GM18951 (cell line): ENCODE measurements around the gene ZNF74.

Source experiments
- POLR2A ChIP-seq: IDR thresholded peaks from 4 replicates; pipeline ENCODE4 v1.6.1; 2011; ENCODE audit warnings: mild to moderate bottlenecking; ENCODE audit not compliant: insufficient read length, insufficient read depth; ENCODE audit errors: extremely low read depth
- in situ Hi-C: fragments of 300-500 bp; cut with MboI; formaldehyde crosslinking; loops from one replicate; pipeline ENCODE4 v1.12.0; 2022; ENCODE audit warnings: low sequenced_read_pairs, mixed read lengths, inconsistent platforms; ENCODE audit not compliant: unreplicated experiment

Gene ZNF74

DNA sequence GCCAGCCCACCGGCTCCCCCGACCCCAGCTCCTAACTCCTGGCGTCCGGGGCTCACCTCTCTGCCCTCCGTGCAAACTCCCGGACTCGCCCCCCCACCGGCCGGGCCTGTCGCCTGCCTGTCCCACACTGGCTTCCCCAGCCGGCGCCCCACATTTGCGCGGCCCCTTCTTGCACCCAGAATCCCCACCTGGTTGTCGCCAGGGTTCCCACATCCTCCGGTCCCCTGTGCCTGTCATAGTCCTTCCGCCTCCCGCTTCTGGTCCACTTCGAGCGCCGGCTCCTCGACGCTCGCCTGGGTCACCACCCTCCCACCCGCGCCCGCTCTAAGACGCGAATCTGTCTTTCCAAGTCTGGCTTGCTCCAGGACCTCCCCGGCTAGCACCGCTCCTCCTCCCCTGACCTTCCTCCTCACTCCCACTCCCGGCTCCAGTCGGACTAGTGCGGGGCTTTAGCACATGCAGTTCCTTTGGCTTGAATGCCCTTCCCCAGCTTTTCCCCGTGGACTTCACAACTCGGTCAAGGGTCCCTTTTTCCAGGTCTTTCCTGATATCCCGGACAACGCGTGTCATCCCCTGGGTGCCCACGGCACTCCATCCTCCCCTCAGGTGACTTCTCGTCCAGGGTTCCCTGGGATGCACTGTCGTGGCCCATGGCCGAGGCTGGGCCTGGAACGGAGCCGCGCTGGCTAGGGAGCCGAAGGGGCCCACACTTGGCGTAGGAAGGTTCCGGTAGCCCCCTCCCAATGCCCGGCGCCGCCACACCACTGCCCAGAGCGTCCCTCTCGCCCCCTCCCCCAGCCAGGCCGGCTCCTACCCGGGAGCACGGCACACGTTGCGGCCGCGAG, 43.0 kb downstream of the ZNF74 start:
- in situ Hi-C loops: no loop called here
- TF ChIP-seq POLR2A: no peak

GRCh38 chr22:20437613-20438426, 43.9 kb downstream of the ZNF74 start, which contains the start of gene SCARF2:
SCARF2 (minus strand) TSS chr22:20437825; CDS start chr22:20437754, 71 bp downstream.
- no peak for TF ChIP-seq POLR2A
- in situ Hi-C loops: no loop called here

DNA sequence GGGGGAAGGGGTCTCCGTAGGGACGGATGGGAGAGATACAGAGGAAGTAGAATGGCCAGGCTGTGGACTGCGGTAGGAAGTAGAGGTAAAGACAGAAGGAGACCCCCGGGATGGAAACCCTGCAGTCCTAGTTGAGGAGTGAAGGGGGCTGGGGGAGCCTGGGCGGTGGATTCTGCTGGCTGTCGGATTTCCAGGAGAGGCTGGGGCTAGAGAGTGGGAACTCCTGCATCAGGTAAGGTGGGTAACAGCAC, 44.4 kb downstream of the ZNF74 start:
- no peak for TF ChIP-seq POLR2A
- in situ Hi-C loops: no loop called here

- in situ Hi-C loops: no loop called here
- no peak for TF ChIP-seq POLR2A
Observed at GRCh38 chr22:20438678-20439492, 44.9 kb downstream of the ZNF74 start.

DNA sequence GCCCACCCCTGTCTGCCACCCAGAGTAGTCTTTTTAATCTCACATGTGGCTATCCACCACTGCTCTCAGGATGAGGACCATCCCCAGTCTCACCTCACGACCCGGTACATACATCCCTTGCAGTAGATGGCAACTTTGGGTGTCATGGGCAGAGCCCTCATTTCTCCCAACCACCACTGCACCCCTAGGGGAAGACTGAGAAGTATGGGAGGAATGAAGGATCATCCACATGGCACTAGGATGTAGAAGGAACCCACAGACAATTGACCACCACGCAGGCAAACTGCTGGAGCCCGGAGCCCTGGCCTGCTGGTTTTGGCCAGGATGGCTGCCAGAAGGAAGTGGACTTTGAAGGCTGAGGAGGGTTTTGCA, 45.6 kb downstream of the ZNF74 start:
- in situ Hi-C loops: no loop called here
- no peak for TF ChIP-seq POLR2A

DNA sequence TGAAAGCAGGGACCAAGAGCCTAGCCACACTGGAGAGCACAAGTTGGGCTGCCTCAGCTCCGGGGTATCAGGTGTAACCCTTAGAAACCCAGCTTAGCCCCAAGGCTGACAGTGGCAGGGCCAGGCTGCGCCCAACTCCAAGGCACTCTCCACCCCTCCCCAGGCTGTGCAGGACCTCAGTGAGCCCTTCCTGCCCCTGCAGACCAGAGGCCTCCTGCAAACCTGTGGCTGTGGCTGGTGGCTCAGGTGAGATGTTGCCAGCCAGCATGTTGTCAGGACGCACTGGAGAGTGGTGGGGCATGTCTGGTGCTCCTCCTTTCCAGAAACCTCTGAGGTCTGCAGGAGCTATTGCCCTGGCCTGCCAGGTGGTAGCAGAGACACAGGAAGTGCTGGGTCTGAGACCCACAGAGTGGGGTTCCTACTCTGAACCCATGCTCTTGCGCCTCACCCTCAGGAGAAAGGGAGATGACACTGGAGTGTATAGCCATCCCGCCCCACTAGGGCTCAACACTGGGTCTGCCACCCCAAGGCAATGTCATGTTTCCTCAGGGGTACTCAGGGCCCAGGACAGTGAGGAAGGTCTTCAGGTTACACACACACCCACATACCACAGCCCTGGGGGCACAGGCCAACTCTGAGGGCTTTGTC, 46.1 kb downstream of the ZNF74 start:
- in situ Hi-C loops: no loop called here
- TF ChIP-seq POLR2A: no peak

DNA sequence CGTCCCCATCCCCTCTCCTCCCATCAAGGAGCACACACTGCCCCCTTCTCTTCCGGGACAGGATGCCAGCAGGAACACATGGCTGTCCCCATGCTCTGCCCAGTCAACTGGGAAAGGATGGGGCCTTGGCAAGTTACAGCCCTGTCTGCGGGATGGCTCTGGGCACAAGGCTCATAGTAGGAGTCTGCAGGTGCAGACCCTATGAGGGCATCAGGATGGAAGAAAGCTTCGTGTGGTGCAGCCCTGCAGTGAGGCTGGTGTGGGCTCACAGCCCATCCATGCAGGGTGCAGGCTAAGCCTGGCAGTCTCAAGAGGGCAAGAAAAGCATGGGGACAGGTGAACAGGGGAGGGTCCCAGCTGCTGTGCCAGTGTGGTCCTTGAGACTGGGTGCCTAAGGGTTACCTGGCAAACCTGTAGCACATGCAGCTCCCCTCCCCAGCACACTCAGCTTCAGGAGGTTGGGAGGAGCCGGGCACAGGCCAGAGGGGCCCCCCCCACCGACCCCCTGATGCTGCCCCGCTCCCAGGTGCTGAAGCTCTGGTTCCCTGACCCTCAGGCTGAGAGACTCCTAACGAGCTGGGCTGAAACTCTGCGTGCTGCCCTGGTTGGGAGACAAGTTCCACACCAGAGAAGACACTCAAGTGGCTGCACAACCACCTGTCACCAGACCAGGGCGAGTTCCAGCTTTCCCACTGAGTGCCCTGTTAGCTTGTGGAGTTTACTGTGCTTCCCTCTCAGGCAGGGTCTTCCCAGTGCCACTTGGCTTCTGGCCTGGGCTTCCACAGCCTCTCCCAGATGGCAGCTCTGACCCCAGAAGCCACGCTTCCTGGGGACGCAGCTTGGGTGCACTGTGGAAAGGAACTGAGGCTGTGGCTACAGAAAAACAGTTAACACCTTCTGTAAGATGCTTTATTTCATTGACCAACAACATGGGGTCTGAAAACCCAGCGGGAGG, 47.0 kb downstream of the ZNF74 start:
- no peak for TF ChIP-seq POLR2A
- in situ Hi-C loops: no loop called here

DNA sequence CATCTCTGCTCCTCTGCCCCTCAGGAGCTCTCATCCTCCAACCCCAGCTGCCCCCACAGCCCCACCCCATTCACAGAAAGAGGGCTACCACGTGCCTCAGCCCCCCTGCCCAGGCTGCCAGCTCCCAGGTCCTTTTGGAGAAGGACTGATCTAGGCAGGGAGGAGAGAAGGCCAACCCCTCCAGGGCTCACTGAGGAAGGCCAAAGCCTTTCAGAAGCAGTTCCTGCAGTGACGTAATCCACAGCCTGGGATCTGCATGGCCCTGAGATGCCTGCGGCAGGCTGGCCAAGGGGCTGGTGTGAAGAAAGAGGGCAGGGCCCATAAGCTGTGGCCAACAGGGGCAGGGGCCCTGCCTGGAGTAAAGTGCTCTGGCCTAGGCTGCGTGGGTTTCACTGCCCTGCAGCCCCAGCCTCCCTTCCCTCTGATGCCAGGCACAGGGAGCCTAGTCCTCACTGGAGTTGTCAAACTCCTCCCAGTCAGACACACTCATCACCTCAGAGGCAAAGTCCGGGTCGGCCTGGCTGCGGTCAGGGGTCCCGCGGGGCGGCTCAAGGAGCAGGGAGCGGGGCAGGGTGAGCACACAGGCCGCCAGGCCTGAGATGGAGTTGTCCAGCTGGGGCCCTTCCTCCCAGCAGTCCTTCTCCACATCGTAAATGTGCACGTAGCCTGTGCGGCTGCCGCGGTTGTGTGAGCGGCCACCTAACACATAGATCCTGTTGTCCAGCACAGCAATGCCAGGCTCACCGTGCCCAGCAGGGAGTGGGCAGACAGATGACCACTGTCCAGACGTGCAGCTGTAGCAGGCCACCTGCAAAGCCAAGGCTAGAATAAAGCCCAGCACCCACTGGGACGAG, 47.9 kb downstream of the ZNF74 start:
- TF ChIP-seq POLR2A: no peak
- in situ Hi-C loops: no loop called here

DNA sequence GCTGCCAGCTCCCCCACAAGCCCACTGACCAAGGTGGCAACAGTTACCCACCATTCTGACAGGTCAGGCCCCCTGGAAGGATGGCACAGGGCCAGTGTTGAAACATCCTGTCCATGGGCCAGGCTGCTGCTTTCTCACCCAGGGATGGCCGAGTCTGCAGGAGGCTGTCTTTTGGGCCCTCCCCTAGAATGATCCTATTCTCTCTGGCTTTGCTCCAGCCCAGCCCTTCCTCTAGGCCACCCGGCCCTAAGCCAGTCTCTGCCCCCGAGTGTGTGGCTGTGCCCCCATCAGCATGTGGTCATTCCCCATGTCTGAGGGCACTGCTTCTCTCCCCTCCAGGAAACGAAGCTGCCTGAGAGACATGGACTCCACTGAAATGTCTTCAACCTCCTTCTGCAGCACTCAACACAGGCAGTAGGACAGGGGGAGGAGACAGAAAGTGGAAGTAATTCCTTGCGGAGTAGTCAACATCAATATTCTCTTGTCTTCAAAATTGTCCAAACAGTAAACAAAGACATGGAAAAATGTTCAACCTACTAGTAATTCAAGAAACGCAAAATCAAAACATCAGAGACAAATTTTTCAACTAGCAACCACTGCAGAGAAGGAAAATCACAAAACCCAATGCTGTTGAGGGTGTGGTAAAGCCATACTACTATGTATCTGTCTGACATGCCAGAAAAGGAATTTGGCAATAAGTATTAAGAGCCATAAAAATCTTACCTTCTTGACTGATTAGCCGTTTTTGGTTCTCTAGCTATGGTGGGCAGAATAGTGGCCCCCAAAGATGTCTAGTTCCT, 48.7 kb downstream of the ZNF74 start:
- in situ Hi-C loops: no loop called here
- TF ChIP-seq POLR2A: no peak

DNA sequence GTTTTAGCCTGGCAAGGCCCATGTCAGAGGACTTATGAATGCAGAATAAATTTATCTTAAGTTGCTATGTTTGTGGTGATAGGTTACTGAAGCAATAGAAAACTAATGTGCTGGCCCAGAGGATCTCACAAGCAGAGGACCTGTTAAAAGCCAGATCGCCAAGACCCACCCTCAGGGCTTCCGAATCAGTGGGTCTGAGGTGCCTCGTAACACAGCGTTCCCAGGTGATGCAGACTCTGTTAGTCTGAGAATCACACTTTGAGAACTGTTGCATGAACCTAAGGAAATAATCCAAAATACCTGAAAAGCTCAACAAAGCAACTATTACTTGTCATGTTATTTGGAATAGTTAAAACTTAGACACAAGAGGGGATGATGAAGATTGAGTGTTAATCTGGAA, 50.4 kb downstream of the ZNF74 start:
- in situ Hi-C loops: no loop called here
- no peak for TF ChIP-seq POLR2A

DNA sequence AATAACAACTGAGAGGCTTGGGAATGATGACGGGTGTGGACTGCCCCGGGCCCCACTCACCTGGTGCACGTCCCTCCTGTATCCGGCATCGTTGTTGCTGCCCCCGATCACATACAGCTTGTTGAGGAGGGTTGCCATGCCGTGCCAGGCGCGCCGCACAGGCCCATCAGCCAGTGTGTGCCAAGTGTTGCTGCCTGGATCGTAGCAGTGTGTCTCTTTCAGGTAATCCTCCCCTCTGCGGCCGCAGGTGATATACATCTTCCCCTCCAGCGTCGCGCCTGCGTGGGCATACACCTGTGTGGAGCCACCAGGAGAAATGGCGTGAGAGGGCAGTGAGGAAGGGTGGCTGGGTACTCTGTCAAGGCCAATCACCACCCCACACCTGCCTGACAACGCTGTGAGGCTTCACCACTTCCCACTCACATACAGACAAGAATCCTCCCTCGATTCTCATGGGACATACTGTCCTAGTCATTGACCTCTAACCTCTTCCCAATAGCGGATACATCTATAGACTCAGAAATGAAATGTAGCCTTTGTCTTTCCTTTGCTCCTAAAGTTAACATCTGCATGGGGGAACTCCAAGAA, 52.5 kb downstream of the ZNF74 start:
- in situ Hi-C loops: no loop called here
- TF ChIP-seq POLR2A: no peak
